WTC11 (cell line): ENCODE measurements around the gene PVALEF.

Source experiments
- AFF4 ChIP-seq: sonication (generic); formaldehyde crosslinking; IDR thresholded peaks from 2 replicates; pipeline ENCODE4 v1.8.1; 2023; ENCODE audit warnings: mild to moderate bottlenecking, missing genetic modification reagents, borderline replicate concordance
- CREM ChIP-seq: sonication (generic); formaldehyde crosslinking; IDR thresholded peaks from 2 replicates; pipeline ENCODE4 v1.8.1; 2022; ENCODE audit warnings: mild to moderate bottlenecking, missing genetic modification reagents, moderate library complexity
- ESRRA ChIP-seq: sonication (generic); formaldehyde crosslinking; IDR thresholded peaks from 2 replicates; pipeline ENCODE4 v1.8.1; 2022; ENCODE audit warnings: mild to moderate bottlenecking, missing genetic modification reagents, borderline replicate concordance
- FOXJ3 ChIP-seq: sonication (generic); formaldehyde crosslinking; IDR thresholded peaks from 2 replicates; pipeline ENCODE4 v1.9.0; 2021; ENCODE audit warnings: missing genetic modification reagents, mild to moderate bottlenecking, borderline replicate concordance
- IRF1 ChIP-seq: sonication (generic); formaldehyde crosslinking; IDR thresholded peaks from 2 replicates; pipeline ENCODE4 v1.8.0; 2023; ENCODE audit warnings: missing genetic modification reagents
- NFATC4 ChIP-seq: fragments of 250-450 bp; sonication (Bioruptor Pico); IDR thresholded peaks from 2 replicates; pipeline ENCODE4 v1.9.0; 2021; ENCODE audit warnings: mild to moderate bottlenecking
- RELA ChIP-seq: sonication (generic); formaldehyde crosslinking; IDR thresholded peaks from 2 replicates; pipeline ENCODE4 v1.8.1; 2022; ENCODE audit warnings: missing genetic modification reagents, mild to moderate bottlenecking, borderline replicate concordance
- SMAD3 ChIP-seq: sonication (generic); formaldehyde crosslinking; IDR thresholded peaks from 2 replicates; pipeline ENCODE4 v1.8.0; 2022; ENCODE audit warnings: missing genetic modification reagents, mild to moderate bottlenecking, borderline replicate concordance
- SP1 ChIP-seq: sonication (generic); formaldehyde crosslinking; conservative IDR thresholded peaks from 2 replicates; pipeline ENCODE4 v1.8.1; 2022; ENCODE audit warnings: missing genetic modification reagents
- ZBTB21 ChIP-seq: sonication (generic); formaldehyde crosslinking; IDR thresholded peaks from 2 replicates; pipeline ENCODE4 v1.8.1; 2023; ENCODE audit warnings: mild to moderate bottlenecking, missing genetic modification reagents, borderline replicate concordance
- ZNF138 ChIP-seq: sonication (generic); formaldehyde crosslinking; conservative IDR thresholded peaks from 2 replicates; pipeline ENCODE4 v1.8.1; 2022; ENCODE audit warnings: mild to moderate bottlenecking, moderate library complexity, missing genetic modification reagents
- ZNF317 ChIP-seq: sonication (generic); formaldehyde crosslinking; IDR thresholded peaks from 2 replicates; pipeline ENCODE4 v1.8.1; 2023; ENCODE audit warnings: low read depth, mild to moderate bottlenecking, moderate library complexity, missing genetic modification reagents, borderline replicate concordance
- TF ChIP-seq, protein P1 (sequence below): fragments of 200-600 bp; IDR thresholded peaks from 2 replicates; pipeline ENCODE4 v1.8.0; 2022; ENCODE audit warnings: antibody characterized with exemption
- TF ChIP-seq, protein P2 (sequence below): sonication (generic); formaldehyde crosslinking; IDR thresholded peaks from 2 replicates; pipeline ENCODE4 v1.8.1; 2022; ENCODE audit warnings: missing genetic modification reagents, borderline replicate concordance

DNA sequence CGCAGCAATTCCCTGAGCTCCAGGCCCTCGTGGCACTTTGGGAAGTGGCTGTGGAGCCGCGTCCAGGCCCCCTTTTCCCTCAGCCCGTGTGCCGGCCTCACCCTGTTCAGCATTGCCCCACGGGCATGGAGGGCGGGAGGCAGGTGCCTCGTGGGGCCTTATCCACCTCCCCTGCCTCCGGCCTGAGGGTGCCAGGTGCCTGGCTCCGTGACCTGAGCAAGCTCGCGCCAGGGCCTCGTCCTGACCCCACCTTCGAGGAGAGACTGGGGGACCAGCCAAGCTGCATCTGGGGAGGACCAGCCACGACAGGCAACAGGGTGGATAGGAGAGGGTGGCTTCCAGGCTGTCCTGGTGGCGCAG lies 27.7 kb downstream of the PVALEF start:
- TF ChIP-seq, protein P1, sequence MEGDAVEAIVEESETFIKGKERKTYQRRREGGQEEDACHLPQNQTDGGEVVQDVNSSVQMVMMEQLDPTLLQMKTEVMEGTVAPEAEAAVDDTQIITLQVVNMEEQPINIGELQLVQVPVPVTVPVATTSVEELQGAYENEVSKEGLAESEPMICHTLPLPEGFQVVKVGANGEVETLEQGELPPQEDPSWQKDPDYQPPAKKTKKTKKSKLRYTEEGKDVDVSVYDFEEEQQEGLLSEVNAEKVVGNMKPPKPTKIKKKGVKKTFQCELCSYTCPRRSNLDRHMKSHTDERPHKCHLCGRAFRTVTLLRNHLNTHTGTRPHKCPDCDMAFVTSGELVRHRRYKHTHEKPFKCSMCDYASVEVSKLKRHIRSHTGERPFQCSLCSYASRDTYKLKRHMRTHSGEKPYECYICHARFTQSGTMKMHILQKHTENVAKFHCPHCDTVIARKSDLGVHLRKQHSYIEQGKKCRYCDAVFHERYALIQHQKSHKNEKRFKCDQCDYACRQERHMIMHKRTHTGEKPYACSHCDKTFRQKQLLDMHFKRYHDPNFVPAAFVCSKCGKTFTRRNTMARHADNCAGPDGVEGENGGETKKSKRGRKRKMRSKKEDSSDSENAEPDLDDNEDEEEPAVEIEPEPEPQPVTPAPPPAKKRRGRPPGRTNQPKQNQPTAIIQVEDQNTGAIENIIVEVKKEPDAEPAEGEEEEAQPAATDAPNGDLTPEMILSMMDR, result no peak
- TF ChIP-seq SP1 (no peak), ESRRA (CRISPR knock-in tag) (no peak), RELA (CRISPR knock-in tag) (no peak), FOXJ3 (CRISPR knock-in tag) (no peak), ZNF138 (no peak), ZBTB21 (CRISPR knock-in tag) (no peak), CREM (CRISPR knock-in tag) (no peak), ZNF317 (CRISPR knock-in tag) (no peak), NFATC4 (CRISPR knock-in tag) (no peak), IRF1 (CRISPR knock-in tag) (no peak), AFF4 (CRISPR knock-in tag) (no peak), SMAD3 (CRISPR knock-in tag) (no peak)
- TF ChIP-seq, protein P2, sequence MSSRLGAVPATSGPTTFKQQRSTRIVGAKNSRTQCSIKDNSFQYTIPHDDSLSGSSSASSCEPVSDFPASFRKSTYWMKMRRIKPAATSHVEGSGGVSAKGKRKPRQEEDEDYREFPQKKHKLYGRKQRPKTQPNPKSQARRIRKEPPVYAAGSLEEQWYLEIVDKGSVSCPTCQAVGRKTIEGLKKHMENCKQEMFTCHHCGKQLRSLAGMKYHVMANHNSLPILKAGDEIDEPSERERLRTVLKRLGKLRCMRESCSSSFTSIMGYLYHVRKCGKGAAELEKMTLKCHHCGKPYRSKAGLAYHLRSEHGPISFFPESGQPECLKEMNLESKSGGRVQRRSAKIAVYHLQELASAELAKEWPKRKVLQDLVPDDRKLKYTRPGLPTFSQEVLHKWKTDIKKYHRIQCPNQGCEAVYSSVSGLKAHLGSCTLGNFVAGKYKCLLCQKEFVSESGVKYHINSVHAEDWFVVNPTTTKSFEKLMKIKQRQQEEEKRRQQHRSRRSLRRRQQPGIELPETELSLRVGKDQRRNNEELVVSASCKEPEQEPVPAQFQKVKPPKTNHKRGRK (CRISPR knock-in tag), result no peak
